Stimulated activated CD4-positive, alpha-beta T cell treated with anti-CD3 and anti-CD28 coated beads, Interleukin-4, amount 100 ng/mL, for 48 hours (primary cell): Measurements from ENCODE around the gene DNMT3L.
"Not testable (repeated sequence)": the region's sequence is repeated elsewhere in the genome, so short reads cannot be mapped to it uniquely, and the experiment has no call there.

Source experiments
- DNase-seq, 2 donors: peaks; one replicate each; pipeline ENCODE4 v3.0.0-alpha.2; 2020; ENCODE audit warnings: low read depth in 2 of 2

Gene DNMT3L

GRCh38 chr21:44249204-44250037 lies 12.3 kb downstream of the DNMT3L start:
- not testable (repeated sequence) for DNase-seq

- not testable (repeated sequence) for DNase-seq
Observed at GRCh38 chr21:44247904-44248303, 13.8 kb downstream of the DNMT3L start.

GRCh38 chr21:44243980-44244379 lies 17.7 kb downstream of the DNMT3L start:
- DNase-seq = not testable (repeated sequence)

- not testable (repeated sequence) for DNase-seq
Observed at GRCh38 chr21:44241281-44241680, 20.4 kb downstream of the DNMT3L start.

- not testable (repeated sequence) for DNase-seq
Observed at GRCh38 chr21:44240842-44241241, 20.9 kb downstream of the DNMT3L start, which contains the start of gene ICOSLG. TSS of gene ICOSLG (minus strand) at chr21:44240943. CDS start at chr21:44240817, 126 bp downstream.

- not testable (repeated sequence) for DNase-seq
Observed at GRCh38 chr21:44240353-44240752, 21.3 kb downstream of the DNMT3L start.

- DNase-seq = not testable (repeated sequence)
Observed at GRCh38 chr21:44229561-44229960, 32.1 kb downstream of the DNMT3L start.

GRCh38 chr21:44228109-44228508 lies 33.6 kb downstream of the DNMT3L start:
- not testable (repeated sequence) for DNase-seq

GRCh38 chr21:44227614-44228013 lies 34.1 kb downstream of the DNMT3L start:
- DNase-seq = not testable (repeated sequence)

GRCh38 chr21:44225605-44226004 lies 36.1 kb downstream of the DNMT3L start:
- DNase-seq = not testable (repeated sequence)

- not testable (repeated sequence) for DNase-seq
Observed at GRCh38 chr21:44223334-44223733, 38.4 kb downstream of the DNMT3L start.

GRCh38 chr21:44220674-44221073 lies 41.0 kb downstream of the DNMT3L start:
- DNase-seq = not testable (repeated sequence)

GRCh38 chr21:44218461-44218860 lies 43.2 kb downstream of the DNMT3L start:
- not testable (repeated sequence) for DNase-seq

GRCh38 chr21:44211978-44212377 lies 49.7 kb downstream of the DNMT3L start:
- not testable (repeated sequence) for DNase-seq

GRCh38 chr21:44211574-44211973 lies 50.1 kb downstream of the DNMT3L start:
- not testable (repeated sequence) for DNase-seq

- not testable (repeated sequence) for DNase-seq
Observed at GRCh38 chr21:44207860-44208646, 53.6 kb downstream of the DNMT3L start.

GRCh38 chr21:44206698-44207676 lies 54.7 kb downstream of the DNMT3L start:
- not testable (repeated sequence) for DNase-seq

- not testable (repeated sequence) for DNase-seq
Observed at GRCh38 chr21:44206187-44206586, 55.5 kb downstream of the DNMT3L start.

- not testable (repeated sequence) for DNase-seq
Observed at GRCh38 chr21:44202590-44203299, 59.0 kb downstream of the DNMT3L start.

- DNase-seq = not testable (repeated sequence)
Observed at GRCh38 chr21:44199997-44200396, 61.7 kb downstream of the DNMT3L start.
